Tibial nerve (tissue), 3 donors: ENCODE results near the gene PTDSS2.

Experiments used
- CTCF ChIP-seq, 5 experiments: fragments of 200-600 bp in 3 of 5; fragments of 450-650 bp in 2 of 5; sonication (generic) in 3 of 5; IDR thresholded peaks; one replicate each; pipeline ENCODE4 v1.5.1; 2016 to 2019; ENCODE audit warnings: antibody characterized with exemption in 5 of 5, mild to moderate bottlenecking in 3 of 5, moderate library complexity in 2 of 5
- POLR2A ChIP-seq, 2 donors: fragments of 450-650 bp; IDR thresholded peaks; one replicate each; pipeline ENCODE4 v1.6.1; 2017; ENCODE audit warnings: antibody characterized with exemption in 2 of 2, mild to moderate bottlenecking in 2 of 2, moderate library complexity in 2 of 2

- peak in 2 of 5 experiments; percentile 55 to 64 for TF ChIP-seq CTCF (IDR thresholded peaks at IDR 0.05)
- peak; percentile 72 to 81 for TF ChIP-seq POLR2A (IDR thresholded peaks at IDR 0.05)
These were observed 56.3 kb downstream of the PTDSS2 start for GRCh38 chr11:506238-506994.
